Measurements from ENCODE around the gene LDLRAD3.

GRCh38 chr11:36148701-36149100 is 204.8 kb downstream of the LDLRAD3 start:
- TF ChIP-seq CTCF (IDR thresholded peaks at IDR 0.05) (no peak), EP300 (IDR thresholded peaks at IDR 0.05) (no peak), POLR2A (IDR thresholded peaks at IDR 0.05) (no peak)
